ENCODE results near the gene MCM8.

GRCh38 chr20:6024768-6025167, 74.3 kb downstream of the MCM8 start:
- no peak for TF ChIP-seq EZH2phosphoT487 (IDR thresholded peaks at IDR 0.05; ENCODE audit: insufficient read depth, low read depth)
- no peak for TF ChIP-seq EZH2 (IDR thresholded peaks at IDR 0.05; ENCODE audit: insufficient read depth, poor library complexity, severe bottlenecking)

All from GM23248 (cell line).